GM19099 (cell line): Measurements from ENCODE around the gene DDAH1.

Source experiments
- POLR2A ChIP-seq: IDR thresholded peaks from 3 replicates; pipeline ENCODE4 v1.6.1; 2011; ENCODE audit warnings: low read depth; ENCODE audit not compliant: insufficient read length; ENCODE audit errors: extremely low read depth

The DDAH1 gene

DNA sequence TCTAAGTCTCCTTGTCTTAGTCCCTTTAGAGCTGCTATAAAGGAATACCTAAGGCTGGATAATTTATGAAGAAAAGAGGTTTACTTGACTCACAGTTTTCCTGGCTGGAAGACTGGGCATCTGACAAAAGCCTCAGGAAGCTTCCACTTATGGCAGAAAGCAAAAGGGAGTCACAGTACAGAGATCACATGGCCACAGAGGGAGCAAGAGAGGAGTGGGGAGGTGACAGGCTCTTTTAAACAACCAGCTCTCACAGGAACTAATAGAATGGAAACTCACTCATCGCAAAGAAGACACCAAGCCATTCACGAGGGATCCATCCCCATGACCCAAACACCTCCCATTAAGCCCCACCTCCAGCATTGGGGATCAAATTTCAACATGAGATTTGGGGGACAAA lies 68.8 kb downstream of the DDAH1 start:
- TF ChIP-seq POLR2A, result no peak

DNA sequence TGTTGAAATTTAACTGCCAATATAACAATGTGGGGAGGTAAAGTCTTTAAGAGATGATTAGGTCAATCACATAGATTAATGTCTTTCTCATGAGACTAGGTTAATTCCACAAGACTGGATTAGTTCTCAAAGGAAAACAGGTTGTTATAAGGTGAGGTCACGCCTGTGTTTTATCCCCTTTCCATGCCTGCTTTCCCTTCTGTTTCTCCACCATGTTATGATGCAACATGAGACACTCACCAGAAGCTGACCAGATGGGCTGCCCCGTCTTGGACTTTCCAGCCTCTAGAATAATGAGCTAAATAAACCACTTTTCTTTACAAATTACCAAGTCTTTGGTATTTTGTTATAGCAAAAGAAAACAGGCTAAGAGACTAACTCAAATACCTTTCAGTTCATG lies 70.8 kb downstream of the DDAH1 start:
- TF ChIP-seq POLR2A, result no peak

DNA sequence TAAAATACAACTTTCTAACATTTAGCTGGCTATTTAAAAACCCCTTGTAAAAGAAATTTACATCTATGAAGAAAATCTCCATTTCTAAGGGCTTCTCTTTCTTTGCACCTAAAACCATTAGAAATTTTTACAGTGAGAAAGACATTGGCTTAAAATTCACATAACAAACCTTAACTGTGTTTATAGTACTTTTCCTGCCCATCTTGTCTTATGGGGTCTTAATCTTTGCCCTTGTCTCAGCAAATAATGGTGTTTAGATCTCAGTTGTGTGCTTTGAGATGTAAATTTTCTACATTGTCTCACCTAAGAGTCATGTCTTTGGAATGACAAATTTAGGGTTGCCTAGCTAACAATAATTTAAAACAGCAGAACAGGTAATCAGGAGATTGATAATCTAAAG lies 71.5 kb downstream of the DDAH1 start:
- no peak for TF ChIP-seq POLR2A

DNA sequence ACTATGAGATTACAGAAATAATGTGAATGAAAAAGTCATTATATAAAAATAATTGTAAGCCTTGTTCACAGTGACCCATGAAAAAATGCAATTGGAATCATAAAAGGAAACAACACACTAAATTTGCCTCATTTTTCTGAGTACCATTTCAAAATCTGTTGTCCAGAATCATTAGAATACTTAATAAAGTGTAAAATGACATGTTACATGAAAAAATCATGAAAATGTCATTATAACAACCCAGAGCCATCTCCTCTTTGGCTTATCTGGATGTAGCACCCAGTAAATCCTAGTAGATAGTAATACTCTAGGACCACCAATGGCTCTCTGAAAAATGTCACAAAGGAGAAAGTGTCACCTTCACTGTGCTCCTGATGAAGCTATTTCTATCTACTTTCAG lies 76.5 kb downstream of the DDAH1 start:
- TF ChIP-seq POLR2A, result no peak

DNA sequence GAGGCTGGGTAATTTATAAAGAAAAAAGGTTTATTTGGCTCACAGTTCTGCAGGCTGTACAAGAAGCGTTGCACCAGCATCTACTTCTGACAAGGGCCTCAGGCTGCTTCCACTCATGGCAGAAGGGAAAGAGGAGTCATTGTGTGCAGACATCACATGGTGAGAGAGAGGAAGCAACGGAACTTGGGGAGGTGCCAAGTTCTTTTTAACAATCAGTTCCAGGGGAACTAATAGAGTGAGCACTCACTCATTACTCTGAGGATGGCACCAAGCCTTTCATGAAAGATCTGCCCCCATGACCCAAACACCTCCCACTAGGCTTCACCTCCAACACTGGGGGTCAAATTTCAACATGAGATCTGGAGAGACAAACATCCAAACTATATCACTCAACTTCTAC lies 77.2 kb downstream of the DDAH1 start:
- no peak for TF ChIP-seq POLR2A

DNA sequence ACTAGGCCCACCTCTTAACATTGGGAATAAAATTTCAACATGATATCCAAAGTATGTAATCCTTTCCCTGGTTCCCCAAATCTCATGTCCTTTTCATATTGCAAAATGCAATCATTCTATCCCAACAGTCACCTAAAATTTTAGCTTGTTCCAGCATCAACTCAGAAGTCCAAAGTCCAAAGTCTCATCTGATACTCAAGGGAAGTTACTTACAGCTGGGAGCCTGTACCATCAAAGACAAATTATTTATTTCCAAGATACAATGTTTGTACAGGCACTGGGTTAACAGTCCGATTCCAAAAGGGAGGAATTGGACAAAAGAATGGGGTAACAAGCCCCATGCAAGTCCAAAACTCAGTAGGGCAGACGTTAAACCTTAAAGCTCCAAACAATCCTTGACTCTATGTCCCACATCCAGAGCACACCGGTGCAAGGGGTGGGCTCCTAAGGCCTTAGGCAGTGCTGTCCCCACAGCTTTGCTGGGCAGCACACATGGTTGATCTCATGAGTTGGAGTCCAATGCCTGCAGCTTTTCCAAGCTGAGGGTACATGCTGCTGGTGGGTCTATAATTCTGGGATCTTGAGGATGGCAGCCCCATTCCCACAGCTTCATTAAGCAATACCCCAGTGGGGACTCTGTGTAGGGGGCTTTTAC lies 78.8 kb downstream of the DDAH1 start:
- TF ChIP-seq POLR2A, result no peak

DNA sequence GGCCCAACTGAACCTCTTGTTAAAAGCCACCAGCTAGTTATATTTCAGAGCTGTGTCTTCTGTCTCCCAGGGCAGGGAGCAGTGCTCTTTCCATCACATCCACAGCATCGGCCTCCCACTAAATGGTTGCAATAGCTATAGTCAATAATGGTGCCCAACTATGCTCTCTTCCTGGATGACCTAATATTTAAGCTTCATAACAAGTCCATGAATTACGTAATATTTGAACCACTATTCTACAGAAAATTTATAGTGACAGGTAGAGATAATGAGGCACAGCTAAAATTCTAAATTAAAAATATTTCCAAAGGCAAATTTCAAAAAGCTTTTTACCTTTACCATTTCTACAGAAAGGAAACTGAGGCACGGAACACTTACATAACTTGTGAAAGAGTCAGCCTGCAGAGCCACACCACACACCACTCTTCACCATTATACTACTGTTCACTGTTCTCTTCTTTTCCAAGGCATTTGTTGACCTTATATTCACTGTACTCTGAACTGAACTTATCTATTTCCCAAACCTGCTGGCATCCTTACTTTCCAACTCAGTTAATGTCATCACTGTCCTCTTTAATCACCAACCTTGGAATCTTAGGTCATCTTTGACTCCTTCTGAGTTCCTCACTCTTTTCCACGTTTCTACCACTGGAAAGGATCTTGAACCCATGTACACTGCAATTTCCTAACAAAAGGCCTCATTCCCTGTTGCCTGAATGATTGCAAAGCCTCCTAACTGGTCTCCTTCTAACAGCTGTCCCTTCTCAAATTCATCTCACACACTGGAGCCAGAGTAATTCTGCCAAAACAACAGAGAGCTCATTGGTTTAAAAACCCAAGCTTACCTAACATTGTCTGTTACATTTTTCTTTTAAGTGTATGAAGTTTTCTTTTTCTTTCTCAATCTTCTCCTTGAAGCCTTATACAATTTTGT lies 85.5 kb downstream of the DDAH1 start:
- no peak for TF ChIP-seq POLR2A

DNA sequence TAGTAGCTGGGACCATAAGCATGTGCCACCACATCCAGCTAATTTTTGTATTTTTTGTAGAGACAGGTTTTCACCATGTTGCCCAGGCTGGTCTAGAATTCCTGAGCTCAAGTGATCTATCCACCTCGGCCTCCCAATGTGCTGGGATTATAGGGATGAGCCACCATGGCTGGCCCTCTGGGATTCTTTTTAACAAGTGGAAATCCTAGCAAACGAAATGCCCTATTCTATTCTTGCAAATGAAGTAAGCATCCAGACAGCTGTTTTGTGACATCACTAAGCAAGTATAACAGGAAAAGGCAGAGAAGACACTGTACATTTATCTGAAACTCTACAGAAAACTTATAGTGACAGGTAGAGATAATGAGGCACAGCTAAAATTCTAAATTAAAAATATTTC lies 86.4 kb downstream of the DDAH1 start:
- TF ChIP-seq POLR2A, result no peak

DNA sequence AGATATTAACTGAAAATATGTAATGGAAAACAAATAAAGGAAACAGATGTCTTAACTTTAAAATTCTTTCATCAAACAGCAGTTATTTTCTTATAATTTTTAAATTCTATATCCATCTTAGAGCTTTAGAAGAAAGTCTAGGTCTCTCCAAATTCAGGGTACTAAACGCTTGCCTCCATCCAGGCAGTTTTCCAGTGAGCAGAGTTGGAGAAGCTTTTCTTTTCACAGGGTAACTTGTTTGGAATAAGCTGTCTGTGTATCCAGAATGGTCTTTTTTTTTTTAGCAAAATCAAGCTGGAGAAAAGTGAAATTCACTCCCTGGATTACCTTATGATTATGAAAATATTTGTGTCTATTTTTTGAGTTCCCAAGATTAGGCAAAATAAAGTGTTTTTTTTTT lies 88.6 kb downstream of the DDAH1 start:
- no peak for TF ChIP-seq POLR2A

DNA sequence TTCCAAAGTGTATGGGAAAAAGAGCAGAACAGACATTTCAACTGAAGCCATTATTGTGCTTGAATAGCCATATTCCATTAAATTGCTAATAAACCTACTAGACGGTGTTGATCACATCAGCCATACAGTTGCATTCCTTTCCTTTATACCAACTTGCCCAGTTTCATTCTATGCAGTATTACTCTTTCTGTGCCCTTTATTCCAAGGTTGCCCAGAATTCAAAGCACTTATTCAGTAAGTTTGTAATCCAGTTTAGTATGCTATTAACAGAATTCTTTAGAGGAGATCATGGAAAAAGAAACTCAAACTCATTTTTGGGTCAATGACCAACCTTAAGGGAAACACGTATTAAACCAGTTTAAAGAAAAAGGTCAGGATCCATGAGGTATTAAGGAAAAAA lies 89.5 kb downstream of the DDAH1 start:
- TF ChIP-seq POLR2A, result no peak

DNA sequence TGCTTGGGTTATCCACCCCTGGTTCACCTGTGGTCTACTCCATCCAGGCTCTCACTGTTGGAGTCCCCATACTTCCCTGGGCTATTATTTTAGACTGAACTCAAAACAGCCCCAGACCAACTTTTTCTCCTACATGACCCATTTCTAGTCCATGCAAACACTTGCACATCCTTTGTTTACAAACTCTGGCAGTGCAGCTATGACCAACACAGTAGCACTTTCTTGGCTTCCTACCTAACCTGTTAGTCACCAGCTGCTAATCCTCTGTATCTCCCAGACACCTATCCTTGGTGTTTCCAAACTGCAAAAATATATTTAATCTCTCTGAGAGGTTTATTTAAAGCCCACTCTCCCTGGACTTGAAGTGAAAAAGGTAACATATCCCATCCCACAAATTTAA lies 90.8 kb downstream of the DDAH1 start:
- no peak for TF ChIP-seq POLR2A

DNA sequence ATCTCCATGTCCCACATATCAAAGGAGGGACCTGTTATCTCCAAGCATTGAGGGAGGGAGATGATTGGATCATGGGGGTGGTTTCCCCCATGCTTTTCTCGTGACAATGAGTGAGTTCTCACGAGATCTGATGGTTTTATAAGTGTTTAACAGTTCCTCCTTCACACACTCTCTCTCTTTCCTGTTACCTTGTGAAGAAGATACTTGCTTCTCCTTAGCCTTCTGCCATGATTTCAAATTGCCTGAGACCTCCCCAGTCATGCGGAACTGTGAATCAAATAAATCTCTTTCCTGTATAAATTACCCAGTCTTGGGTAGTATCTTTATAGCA lies 91.6 kb downstream of the DDAH1 start:
- TF ChIP-seq POLR2A, result no peak

DNA sequence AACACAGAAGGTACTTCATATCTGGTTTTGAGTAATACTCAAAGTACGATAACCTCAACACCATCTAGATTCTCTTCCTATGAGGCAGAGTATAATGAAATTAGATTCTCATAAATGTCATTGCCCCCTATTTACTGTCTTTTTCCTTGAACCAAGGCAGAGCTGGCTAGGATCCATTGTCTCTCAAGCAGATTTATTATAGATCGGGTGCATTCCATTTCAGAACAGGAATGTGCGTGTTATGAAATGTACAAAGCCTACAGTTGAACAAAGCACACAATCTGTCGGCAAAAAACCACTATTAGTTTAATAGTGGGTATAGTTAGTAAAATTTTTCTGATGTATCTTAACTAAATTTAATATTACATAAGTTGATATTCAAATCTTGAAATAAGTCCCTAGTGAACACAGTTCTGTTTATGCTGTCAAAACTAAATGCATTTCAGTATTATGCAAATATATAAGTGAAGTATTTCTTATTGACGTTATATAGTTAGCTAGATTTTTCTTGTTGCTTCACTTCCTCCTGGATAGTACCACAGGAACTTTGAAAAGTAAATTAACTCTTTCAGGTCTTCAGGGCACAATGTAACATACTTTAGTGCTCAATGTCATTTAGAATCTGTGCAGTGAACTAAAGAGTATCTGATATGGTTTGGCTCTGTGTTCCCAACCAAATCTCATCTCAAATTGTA lies 92.1 kb downstream of the DDAH1 start:
- TF ChIP-seq POLR2A, result no peak

DNA sequence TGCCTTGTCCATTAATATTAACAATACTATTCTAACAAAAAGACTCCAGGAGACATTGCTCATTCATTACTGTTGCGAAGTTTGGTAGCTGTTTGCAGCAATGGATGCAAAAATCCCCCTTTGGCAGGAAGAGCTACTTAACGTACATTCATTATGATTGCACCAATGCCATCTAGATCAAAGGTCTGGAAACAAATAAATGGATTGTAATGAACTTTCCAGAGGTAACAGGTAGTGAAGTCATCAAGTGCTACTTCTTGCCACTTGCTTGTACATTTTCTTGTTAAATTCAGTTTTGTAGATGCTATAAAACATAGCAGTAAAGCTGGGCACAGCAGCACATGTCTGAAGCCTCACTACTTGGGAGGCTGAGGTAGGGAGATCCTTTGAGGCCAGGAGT lies 93.9 kb downstream of the DDAH1 start:
- no peak for TF ChIP-seq POLR2A

DNA sequence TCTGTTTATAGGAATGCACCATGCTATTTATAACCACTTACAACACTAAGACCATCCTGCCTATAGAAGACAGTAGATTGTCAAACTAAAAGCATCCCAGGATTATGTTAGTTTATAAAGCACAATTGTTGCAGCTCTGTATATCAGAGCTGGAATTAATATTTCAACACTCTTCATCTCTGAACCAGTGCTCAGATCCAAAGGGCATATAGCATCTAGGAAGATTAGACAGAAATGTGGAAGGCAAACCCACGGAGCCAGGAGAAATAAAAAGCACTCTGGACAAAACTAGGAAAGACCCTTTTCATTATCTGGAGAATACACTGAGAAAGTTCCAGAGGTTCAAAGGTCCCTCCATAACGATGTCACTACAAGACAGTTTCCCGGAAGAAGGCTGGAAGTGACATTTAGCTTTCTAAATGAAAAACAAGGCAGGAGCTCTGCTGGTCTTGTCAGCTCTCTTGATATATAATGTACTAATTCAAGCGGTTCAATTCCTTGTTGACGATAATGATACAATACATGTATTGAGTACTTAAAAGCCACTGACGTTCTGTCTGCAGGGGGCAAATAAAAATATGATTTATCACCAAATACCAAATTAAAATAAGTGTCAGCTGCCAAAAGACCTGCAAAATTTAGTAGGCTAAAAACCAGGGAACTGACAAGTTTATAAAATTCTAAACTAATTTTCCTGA lies 96.7 kb downstream of the DDAH1 start:
- TF ChIP-seq POLR2A, result no peak
